SK-N-MC (cell line): ENCODE measurements around the gene UNC5CL.

Experiments
- DNase-seq: peaks from one replicate; pipeline ENCODE4 v3.0.0-alpha.2; 2011; ENCODE audit warnings: low read depth, low spot score
- H3K27ac ChIP-seq: fragments of 200-600 bp; sonication (generic); 2 replicates; pipeline ENCODE4 v1.5.1; 2016; ENCODE audit warnings: mixed run types
- H3K36me3 ChIP-seq: fragments of 200-600 bp; sonication (generic); 2 replicates; pipeline ENCODE4 v1.6.1; 2017; ENCODE audit warnings: antibody characterized with exemption, low read length, mixed read lengths; ENCODE audit not compliant: insufficient read depth
- H3K4me3 ChIP-seq: fragments of 200-600 bp; sonication (generic); 2 replicates; pipeline ENCODE4 v1.5.1; 2016
- H3K9ac ChIP-seq: fragments of 200-600 bp; sonication (generic); 2 replicates; pipeline ENCODE4 v1.8.0; 2017; ENCODE audit warnings: mixed run types, mixed read lengths; ENCODE audit not compliant: insufficient read length
- H3K9me3 ChIP-seq: fragments of 200-600 bp; sonication (generic); 2 replicates; pipeline ENCODE4 v1.6.1; 2017; ENCODE audit warnings: low read depth, mild to moderate bottlenecking, antibody characterized with exemption, low read length, moderate library complexity, mixed read lengths
- EZH2 ChIP-seq: fragments of 200-600 bp; sonication (generic); IDR thresholded peaks from one replicate; pipeline ENCODE4 v1.6.1; 2017; ENCODE audit warnings: antibody characterized with exemption
- FOXP2 ChIP-seq: optimal IDR thresholded peaks from 2 replicates; pipeline ENCODE3; 2011; ENCODE audit warnings: mild to moderate bottlenecking, moderate library complexity; ENCODE audit not compliant: insufficient read depth; ENCODE audit errors: extremely low read length, control extremely low read depth
- POLR2AphosphoS5 ChIP-seq: IDR thresholded peaks from 2 replicates; pipeline ENCODE4 v1.6.1; 2012; ENCODE audit warnings: mild to moderate bottlenecking, low read depth, low read length, borderline replicate concordance

The UNC5CL gene

GRCh38 chr6:41039060-41039998 is at the start of gene UNC5CL:
Gene UNC5CL (minus strand): TSS chr6:41039221. CDS start chr6:41035074, 4,147 bp downstream.
- Histone ChIP-seq H3K9me3 (no peaks in the 10 kb centered on the region), H3K4me3 (no peak within 1 kb of the TSS), H3K36me3 (no peaks in the 10 kb centered on the region), H3K27ac (no peak within 1 kb of the TSS), H3K9ac (no peak within 1 kb of the TSS)
- no peak for DNase-seq
- TF ChIP-seq EZH2, result no peak

- H3K27ac ChIP-seq, result no peak overlapping the region
- no peak overlapping the region for H3K4me3 ChIP-seq
- no peak for TF ChIP-seq FOXP2
- no peak for TF ChIP-seq EZH2
- no peak for TF ChIP-seq POLR2AphosphoS5
- no peaks in the 10 kb centered on the region for H3K9me3 ChIP-seq
- peaks cover 88% of the 10 kb centered on the region for H3K36me3 ChIP-seq
- DNase-seq, result no peak
- no peak overlapping the region for H3K9ac ChIP-seq
These were observed 49.4 kb upstream of the UNC5CL start for GRCh38 chr6:41088451-41088850.

GRCh38 chr6:41085182-41085581 is 46.2 kb upstream of the UNC5CL start:
- Histone ChIP-seq H3K9me3 (no peaks in the 10 kb centered on the region), H3K27ac (no peak overlapping the region), H3K4me3 (no peak overlapping the region), H3K9ac (no peak overlapping the region), H3K36me3 (peaks cover 88% of the 10 kb centered on the region)
- DNase-seq, result no peak
- TF ChIP-seq POLR2AphosphoS5 (no peak), FOXP2 (no peak), EZH2 (no peak)

GRCh38 chr6:41083072-41083471 is 44.1 kb upstream of the UNC5CL start:
- Histone ChIP-seq H3K9me3 (no peaks in the 10 kb centered on the region), H3K4me3 (no peak overlapping the region), H3K27ac (no peak overlapping the region), H3K9ac (no peak overlapping the region), H3K36me3 (peaks cover 92% of the 10 kb centered on the region)
- DNase-seq, result no peak
- TF ChIP-seq POLR2AphosphoS5, result no peak
- TF ChIP-seq EZH2, result no peak
- no peak for TF ChIP-seq FOXP2

GRCh38 chr6:41080621-41081020 is 41.6 kb upstream of the UNC5CL start:
- DNase-seq, result no peak
- no peak overlapping the region for H3K4me3 ChIP-seq
- H3K27ac ChIP-seq, result no peak overlapping the region
- no peak for TF ChIP-seq EZH2
- no peak for TF ChIP-seq FOXP2
- no peak for TF ChIP-seq POLR2AphosphoS5
- peaks cover 74% of the 10 kb centered on the region for H3K36me3 ChIP-seq
- H3K9ac ChIP-seq, result no peak overlapping the region
- H3K9me3 ChIP-seq, result no peaks in the 10 kb centered on the region

GRCh38 chr6:41079080-41079479 is 40.1 kb upstream of the UNC5CL start:
- Histone ChIP-seq H3K9me3 (no peaks in the 10 kb centered on the region), H3K27ac (no peak overlapping the region), H3K36me3 (peaks cover 60% of the 10 kb centered on the region), H3K4me3 (no peak overlapping the region), H3K9ac (no peak overlapping the region)
- no peak for DNase-seq
- TF ChIP-seq POLR2AphosphoS5 (no peak), EZH2 (no peak), FOXP2 (no peak)

- Histone ChIP-seq H3K4me3 (no peak overlapping the region), H3K27ac (no peak overlapping the region), H3K9me3 (no peaks in the 10 kb centered on the region), H3K36me3 (peaks cover 50% of the 10 kb centered on the region), H3K9ac (no peak overlapping the region)
- TF ChIP-seq POLR2AphosphoS5, result no peak
- no peak for DNase-seq
These were observed 39.1 kb upstream of the UNC5CL start for GRCh38 chr6:41078101-41078500.

- no peak for TF ChIP-seq EZH2
- no peak for TF ChIP-seq POLR2AphosphoS5
- no peak for TF ChIP-seq FOXP2
- no peak overlapping the region for H3K27ac ChIP-seq
- no peak overlapping the region for H3K9ac ChIP-seq
- DNase-seq, result no peak
- H3K4me3 ChIP-seq, result no peak overlapping the region
- H3K9me3 ChIP-seq, result no peaks in the 10 kb centered on the region
- H3K36me3 ChIP-seq, result peaks cover 44% of the 10 kb centered on the region
These were observed 38.5 kb upstream of the UNC5CL start for GRCh38 chr6:41077536-41077935.
